CD4-positive, alpha-beta T cell (primary cell): Measurements from ENCODE around the gene TIMM13. TPM values are rescaled to one million over a fixed set of nuclear protein-coding genes. Genes with fewer than 3 reads are reported as not detected.

Experiments used
- ATAC-seq: fragments of 200-7000 bp; cut with Tn5 transposase; one replicate; pipeline ENCODE4 v1.10.0; 2022; ENCODE audit warnings: mild to moderate bottlenecking; ENCODE audit not compliant: poor library complexity
- CTCF ChIA-PET: fragments of 350-600 bp; sonication (Branson Sonifier 250); formaldehyde crosslinking; loops from one replicate; lab custom pipeline; 2021; ENCODE audit warnings: antibody characterized with exemption, inconsistent platforms; lab: Charles Lee
- POLR2A ChIA-PET: fragments of 350-600 bp; sonication (Branson Sonifier 250); formaldehyde crosslinking; loops from one replicate; lab custom pipeline; 2021; ENCODE audit warnings: antibody characterized with exemption, inconsistent platforms; lab: Charles Lee
- DNase-seq, 14 experiments: peaks; one replicate each; pipeline ENCODE4 v3.0.0-alpha.2; 2013 to 2020; ENCODE audit warnings: mixed read lengths in 2 of 14
- H3K27ac ChIP-seq, 2 donors: one replicate each; pipeline versions ENCODE4 v1.5.1 to v1.7.0; 2013; ENCODE audit warnings: low read length in 2 of 2, low read depth in 1 of 2, mild to moderate bottlenecking in 1 of 2
- H3K27me3 ChIP-seq, 2 experiments: 1 replicate in 1 of 2; 2 replicates in 1 of 2; pipeline versions ENCODE4 v1.6.1 to v1.7.0; 2013; ENCODE audit warnings: low read length in 2 of 2, control low read depth in 1 of 2, mild to moderate bottlenecking in 1 of 2, moderate library complexity in 1 of 2; ENCODE audit not compliant: insufficient read depth in 2 of 2, control insufficient read depth in 1 of 2
- H3K36me3 ChIP-seq: one replicate; pipeline ENCODE4 v1.6.1; 2013; ENCODE audit warnings: low read length, control low read depth; ENCODE audit not compliant: insufficient read depth
- H3K4me1 ChIP-seq: one replicate; pipeline ENCODE4 v1.6.1; 2013; ENCODE audit warnings: low read length, control low read depth; ENCODE audit not compliant: insufficient read depth
- H3K4me3 ChIP-seq: one replicate; pipeline ENCODE4 v1.5.1; 2013; ENCODE audit warnings: mild to moderate bottlenecking, low read length, moderate library complexity
- H3K9me3 ChIP-seq, 2 experiments: 1 replicate in 1 of 2; 2 replicates in 1 of 2; pipeline versions ENCODE4 v1.6.1 to v1.7.0; 2013; ENCODE audit warnings: low read length in 2 of 2, mild to moderate bottlenecking in 2 of 2, control low read depth in 1 of 2, moderate library complexity in 1 of 2; ENCODE audit not compliant: control insufficient read depth in 1 of 2, insufficient read depth in 1 of 2
- H3K27ac Mint-ChIP-seq: one replicate; pipeline ENCODE4 v1.8.0; 2020; ENCODE audit warnings: mixed read lengths
- H3K27me3 Mint-ChIP-seq: one replicate; pipeline ENCODE4 v1.8.0; 2021; ENCODE audit warnings: mixed read lengths
- H3K36me3 Mint-ChIP-seq: one replicate; pipeline ENCODE4 v1.8.0; 2021; ENCODE audit warnings: low read depth, mixed read lengths
- H3K4me1 Mint-ChIP-seq: one replicate; pipeline ENCODE4 v1.8.0; 2021; ENCODE audit warnings: low read depth, mixed read lengths
- H3K4me3 Mint-ChIP-seq: one replicate; pipeline ENCODE4 v1.8.0; 2020; ENCODE audit warnings: mild to moderate bottlenecking, mixed read lengths
- H3K9me3 Mint-ChIP-seq: one replicate; pipeline ENCODE4 v1.8.0; 2020; ENCODE audit warnings: mixed read lengths
- CTCF ChIP-seq: fragments of 200-600 bp; IDR thresholded peaks from one replicate; pipeline ENCODE4 v1.8.0; 2022; ENCODE audit warnings: antibody characterized with exemption, mild to moderate bottlenecking
- intact Hi-C, 2 experiments: fragments of 100-400 bp; cut with DNase I in 1 of 2; cut with micrococcal nuclease in 1 of 2; formaldehyde crosslinking; loops; one replicate each; pipeline versions ENCODE4 v1.15.1 to v1.9.0; 2023 to 2025; cut with DNase I, micrococcal nuclease
- total RNA-seq, 174 experiments: library from RNA in 2 of 174; stranded (reverse) in 2 of 174; gene quantifications; one replicate each; pipeline ENCODE4 v1.2.3 and lab custom pipeline; 2021 to 2026

TIMM13 gene
- total RNA-seq, 2 experiments from 2014 or later = 17.3 to 22.3 TPM

GRCh38 chr19:2421581-2422306 lies 5.6 kb downstream of the TIMM13 start:
- ChIA-PET CTCF (no interaction called here), POLR2A (no interaction called here)
- H3K4me3 Mint-ChIP-seq = no peak overlapping the region
- peaks cover 5% of the 10 kb centered on the region for H3K4me1 Mint-ChIP-seq
- Histone ChIP-seq H3K36me3 (peaks cover 15% of the 10 kb centered on the region), H3K4me1 (peaks cover 17% of the 10 kb centered on the region), H3K27ac (no peak overlapping the region), H3K9me3 (no peaks in the 10 kb centered on the region), H3K4me3 (no peak overlapping the region), H3K27me3 (no peaks in the 10 kb centered on the region)
- ATAC-seq (no peak), DNase-seq (no peak)
- H3K9me3 Mint-ChIP-seq = no peaks in the 10 kb centered on the region
- intact Hi-C loops = no loop called here
- no peak for TF ChIP-seq CTCF
- H3K27ac Mint-ChIP-seq = no peak overlapping the region
- no peaks in the 10 kb centered on the region for H3K27me3 Mint-ChIP-seq
- no peaks in the 10 kb centered on the region for H3K36me3 Mint-ChIP-seq

GRCh38 chr19:2420490-2420889 lies 6.9 kb downstream of the TIMM13 start:
- Mint-ChIP-seq H3K27ac (no peak overlapping the region), H3K4me1 (no peaks in the 10 kb centered on the region), H3K4me3 (no peak overlapping the region), H3K9me3 (no peaks in the 10 kb centered on the region), H3K36me3 (no peaks in the 10 kb centered on the region), H3K27me3 (no peaks in the 10 kb centered on the region)
- Histone ChIP-seq H3K4me1 (peaks cover 4% of the 10 kb centered on the region), H3K4me3 (no peak overlapping the region), H3K36me3 (peaks cover 8% of the 10 kb centered on the region), H3K9me3 (peaks cover 0 to 6% of the 10 kb centered on the region in 2 experiments), H3K27ac (no peak overlapping the region), H3K27me3 (no peaks in the 10 kb centered on the region)
- no peak for DNase-seq
- ATAC-seq = no peak
- intact Hi-C loops = no loop called here
- ChIA-PET CTCF (no interaction called here), POLR2A (no interaction called here)
- no peak for TF ChIP-seq CTCF

- Mint-ChIP-seq H3K9me3 (no peaks in the 10 kb centered on the region), H3K27ac (no peak overlapping the region), H3K27me3 (no peaks in the 10 kb centered on the region), H3K36me3 (no peaks in the 10 kb centered on the region), H3K4me1 (no peaks in the 10 kb centered on the region), H3K4me3 (no peak overlapping the region)
- Histone ChIP-seq H3K36me3 (peaks cover 7% of the 10 kb centered on the region), H3K4me1 (peaks cover 2% of the 10 kb centered on the region), H3K27ac (no peak overlapping the region), H3K4me3 (no peak overlapping the region), H3K27me3 (no peaks in the 10 kb centered on the region), H3K9me3 (peaks cover 0 to 6% of the 10 kb centered on the region in 2 experiments)
- no peak for DNase-seq
- ChIA-PET POLR2A (no interaction called here), CTCF (no interaction called here)
- ATAC-seq = no peak
- no peak for TF ChIP-seq CTCF
- intact Hi-C loops = no loop called here
These were observed 7.6 kb downstream of the TIMM13 start for GRCh38 chr19:2419754-2420153.
